PC-9 (cell line): ENCODE results near the gene TIGD7. TPM values are rescaled to one million over a fixed set of nuclear protein-coding genes. Genes with fewer than 3 reads are reported as not detected.

Experiments used
- BruUV-seq: library from RNA; stranded (reverse); fragments of 400-500 nt; replicated peaks from 2 replicates; lab custom pipeline; 2021; lab: Mats Ljungman, UMichigan
- CTCF ChIA-PET: fragments of 300-600 bp; sonication (Branson Sonifier 250); formaldehyde crosslinking; loops from one replicate; lab custom pipeline; 2022; ENCODE audit warnings: antibody characterized with exemption; lab: Charles Lee
- POLR2A ChIA-PET: fragments of 300-600 bp; sonication (Branson Sonifier 250); formaldehyde crosslinking; loops from one replicate; lab custom pipeline; 2022; ENCODE audit warnings: antibody characterized with exemption; ENCODE audit not compliant: unreplicated experiment; lab: Charles Lee
- DNase-seq, 2 experiments: peaks; one replicate each; pipeline versions ENCODE4 v3.0.0 to v3.0.0-alpha.2; 2015 to 2022; ENCODE audit warnings: mixed read lengths in 1 of 2
- H2AFZ ChIP-seq: fragments of 200-600 bp; sonication (generic); 2 replicates; pipeline ENCODE4 v1.8.1; 2017; ENCODE audit warnings: antibody characterized with exemption
- H3F3A ChIP-seq: fragments of 200-600 bp; sonication (generic); 2 replicates; pipeline ENCODE4 v1.8.1; 2017; ENCODE audit warnings: antibody characterized with exemption, mild to moderate bottlenecking, low read depth; ENCODE audit not compliant: insufficient read depth
- H3K27ac ChIP-seq: fragments of 200-600 bp; sonication (generic); 2 replicates; pipeline ENCODE4 v1.6.1; 2016; ENCODE audit warnings: mixed run types
- H3K27me3 ChIP-seq: fragments of 200-600 bp; sonication (generic); 2 replicates; pipeline ENCODE4 v1.6.1; 2016; ENCODE audit warnings: low read depth, mixed run types; ENCODE audit not compliant: insufficient read depth
- H3K36me3 ChIP-seq: fragments of 200-600 bp; sonication (generic); 2 replicates; pipeline ENCODE4 v1.6.1; 2016; ENCODE audit warnings: low read depth, mixed run types
- H3K4me1 ChIP-seq: fragments of 200-600 bp; sonication (generic); replicated peaks from 2 replicates; pipeline ENCODE4 v1.6.1; 2016; ENCODE audit warnings: mixed run types; ENCODE audit not compliant: insufficient read depth
- H3K4me2 ChIP-seq: fragments of 200-600 bp; sonication (generic); 2 replicates; pipeline ENCODE4 v1.6.1; 2017; ENCODE audit warnings: mixed run types
- H3K4me3 ChIP-seq: fragments of 200-600 bp; sonication (generic); 2 replicates; pipeline ENCODE4 v1.6.1; 2016; ENCODE audit warnings: mixed run types
- H3K79me2 ChIP-seq: fragments of 200-600 bp; sonication (generic); 2 replicates; pipeline ENCODE4 v1.6.1; 2017; ENCODE audit warnings: low read depth, mixed run types
- H3K9me2 ChIP-seq: fragments of 200-600 bp; sonication (generic); 2 replicates; pipeline ENCODE4 v1.8.1; 2017; ENCODE audit warnings: mild to moderate bottlenecking; ENCODE audit not compliant: insufficient read depth
- H3K9me3 ChIP-seq: fragments of 200-600 bp; sonication (generic); 2 replicates; pipeline ENCODE4 v1.8.1; 2016; ENCODE audit warnings: low read depth; ENCODE audit not compliant: insufficient read depth
- H4K20me1 ChIP-seq: fragments of 200-600 bp; sonication (generic); 2 replicates; pipeline ENCODE4 v1.8.1; 2017; ENCODE audit not compliant: insufficient read depth
- EZH2 ChIP-seq: fragments of 200-600 bp; sonication (generic); IDR thresholded peaks from 2 replicates; pipeline ENCODE4 v1.8.0; 2017; ENCODE audit warnings: antibody characterized with exemption, low read depth
- intact Hi-C: fragments of 100-400 bp; cut with micrococcal nuclease; formaldehyde crosslinking; loops from one replicate; pipeline ENCODE4 v1.10.0; 2022; ENCODE audit not compliant: unreplicated experiment
- total RNA-seq: library from RNA; stranded (reverse); gene quantifications from 2 replicates; pipeline ENCODE4 v1.2.3, GENCODE V29; 2021
- TF ChIP-seq, protein P1 (sequence below): fragments of 200-600 bp; sonication (generic); conservative IDR thresholded peaks from 2 replicates; pipeline ENCODE4 v1.6.1; 2017; ENCODE audit warnings: mixed run types, antibody characterized with exemption, mild to moderate bottlenecking, moderate library complexity

Gene TIGD7
- total RNA-seq, 1 experiment from 2014 or later, result 8.7 TPM

DNA sequence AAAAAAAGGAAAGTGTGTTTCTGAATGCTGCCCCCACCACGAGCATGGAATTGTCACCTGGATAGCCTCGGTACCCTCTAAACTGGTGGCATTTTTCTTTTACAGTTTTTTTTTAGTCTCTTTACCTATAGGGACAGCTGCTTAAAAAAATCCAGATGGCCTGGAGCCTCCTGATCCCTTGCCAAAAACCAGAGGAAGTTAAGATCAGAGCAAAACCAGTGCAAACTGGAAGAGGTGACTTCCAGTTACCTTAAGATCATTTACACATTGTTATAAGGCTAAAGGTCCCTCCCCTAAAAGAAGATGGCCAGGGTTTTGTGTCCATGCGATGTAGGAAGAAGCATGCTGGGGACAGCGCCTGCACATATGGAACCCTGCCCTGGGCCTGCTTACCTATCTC, 52.3 kb downstream of the TIGD7 start:
- Histone ChIP-seq H3K9me2 (no peaks in the 10 kb centered on the region), H3K4me2 (no peak overlapping the region), H3K4me1 (no peaks in the 10 kb centered on the region), H3K9me3 (no peaks in the 10 kb centered on the region), H4K20me1 (no peaks in the 10 kb centered on the region), H3K27me3 (0 out of 2 replicates have a peak, but pooled peaks cover 5% of the 10 kb centered on the region), H3K27ac (no peak overlapping the region), H3K79me2 (no peaks in the 10 kb centered on the region), H3F3A (no peaks in the 10 kb centered on the region), H3K36me3 (no peaks in the 10 kb centered on the region), H3K4me3 (no peak overlapping the region), H2AFZ (no peak overlapping the region)
- TF ChIP-seq, protein P1, sequence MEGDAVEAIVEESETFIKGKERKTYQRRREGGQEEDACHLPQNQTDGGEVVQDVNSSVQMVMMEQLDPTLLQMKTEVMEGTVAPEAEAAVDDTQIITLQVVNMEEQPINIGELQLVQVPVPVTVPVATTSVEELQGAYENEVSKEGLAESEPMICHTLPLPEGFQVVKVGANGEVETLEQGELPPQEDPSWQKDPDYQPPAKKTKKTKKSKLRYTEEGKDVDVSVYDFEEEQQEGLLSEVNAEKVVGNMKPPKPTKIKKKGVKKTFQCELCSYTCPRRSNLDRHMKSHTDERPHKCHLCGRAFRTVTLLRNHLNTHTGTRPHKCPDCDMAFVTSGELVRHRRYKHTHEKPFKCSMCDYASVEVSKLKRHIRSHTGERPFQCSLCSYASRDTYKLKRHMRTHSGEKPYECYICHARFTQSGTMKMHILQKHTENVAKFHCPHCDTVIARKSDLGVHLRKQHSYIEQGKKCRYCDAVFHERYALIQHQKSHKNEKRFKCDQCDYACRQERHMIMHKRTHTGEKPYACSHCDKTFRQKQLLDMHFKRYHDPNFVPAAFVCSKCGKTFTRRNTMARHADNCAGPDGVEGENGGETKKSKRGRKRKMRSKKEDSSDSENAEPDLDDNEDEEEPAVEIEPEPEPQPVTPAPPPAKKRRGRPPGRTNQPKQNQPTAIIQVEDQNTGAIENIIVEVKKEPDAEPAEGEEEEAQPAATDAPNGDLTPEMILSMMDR, result no peak
- no peak for TF ChIP-seq EZH2
- POLR2A ChIA-PET, result no interaction called here
- CTCF ChIA-PET, result interaction anchor here (0.6 to 0.7 kb wide), 2 partner anchors 33 to 148 kb away, joined by 4 to 5 read pairs; no protein-coding TSS in a partner anchor
- intact Hi-C loops, result no loop called here
- DNase-seq, result no peak
- BruUV-seq, result no TSS peak

DNA sequence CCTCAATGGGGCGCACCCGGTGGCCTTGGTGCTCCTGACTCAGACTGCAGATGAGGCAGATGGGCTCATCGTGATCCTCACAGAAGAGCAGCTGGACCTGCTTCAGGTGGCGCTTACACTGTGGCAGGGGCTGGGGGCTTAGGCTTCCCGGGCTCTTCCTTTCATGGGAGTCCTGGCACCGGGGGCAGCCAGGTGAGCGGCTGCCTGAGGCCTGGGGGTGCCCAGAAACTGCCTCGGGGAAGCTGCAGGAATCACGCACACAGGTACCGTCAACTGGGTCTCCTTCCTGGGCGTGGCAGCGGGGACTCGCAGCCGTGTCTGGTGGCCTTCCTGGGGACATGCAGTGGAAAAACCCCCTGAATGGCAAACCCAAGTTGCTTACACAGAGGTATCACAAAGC, 55.8 kb downstream of the TIGD7 start:
- Histone ChIP-seq H3K27ac (no peak overlapping the region), H4K20me1 (no peaks in the 10 kb centered on the region), H3K9me3 (no peaks in the 10 kb centered on the region), H2AFZ (no peak overlapping the region), H3K4me1 (no peaks in the 10 kb centered on the region), H3F3A (no peaks in the 10 kb centered on the region), H3K9me2 (no peaks in the 10 kb centered on the region), H3K4me2 (no peak overlapping the region), H3K27me3 (0 out of 2 replicates have a peak, but pooled peaks cover 5% of the 10 kb centered on the region), H3K36me3 (no peaks in the 10 kb centered on the region), H3K79me2 (no peaks in the 10 kb centered on the region), H3K4me3 (no peak overlapping the region)
- ChIA-PET CTCF (no interaction called here), POLR2A (no interaction called here)
- intact Hi-C loops, result no loop called here
- no peak for DNase-seq
- TF ChIP-seq, protein P1, result no peak
- no peak for TF ChIP-seq EZH2
- BruUV-seq, result no TSS peak

DNA sequence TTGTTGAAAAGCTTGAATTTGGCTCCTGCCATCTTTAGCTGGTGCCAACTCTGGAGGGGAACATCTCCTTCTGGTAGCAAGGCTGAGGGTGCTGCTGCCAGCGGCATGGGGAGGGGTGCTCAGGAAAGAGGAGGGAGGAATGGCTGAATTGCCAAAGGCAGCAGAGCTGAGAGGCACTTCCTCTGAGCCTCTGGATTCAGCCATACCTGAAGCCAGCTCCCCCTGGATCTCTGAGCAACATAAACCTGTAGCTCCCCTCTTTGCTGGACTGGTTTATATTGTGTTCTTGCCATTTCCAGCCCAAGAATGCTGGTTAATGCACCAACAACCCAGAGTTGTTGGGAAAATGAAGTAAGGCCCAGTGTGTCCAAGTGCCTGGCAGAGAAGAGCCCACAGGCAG, 56.2 kb downstream of the TIGD7 start:
- no peak overlapping the region for H3K4me2 ChIP-seq
- H3K27ac ChIP-seq, result no peak overlapping the region
- ChIA-PET CTCF (no interaction called here), POLR2A (no interaction called here)
- H3K4me1 ChIP-seq, result 0 out of 2 replicates have a peak, but pooled peaks cover 1% of the 10 kb centered on the region
- no peaks in the 10 kb centered on the region for H3K9me3 ChIP-seq
- no peaks in the 10 kb centered on the region for H3K36me3 ChIP-seq
- intact Hi-C loops, result no loop called here
- no peak overlapping the region for H3K4me3 ChIP-seq
- H3F3A ChIP-seq, result no peaks in the 10 kb centered on the region
- no peak for TF ChIP-seq EZH2
- TF ChIP-seq, protein P1, result no peak
- H3K79me2 ChIP-seq, result no peaks in the 10 kb centered on the region
- H3K9me2 ChIP-seq, result no peaks in the 10 kb centered on the region
- BruUV-seq, result no TSS peak
- H4K20me1 ChIP-seq, result no peaks in the 10 kb centered on the region
- DNase-seq, result no peak
- no peak overlapping the region for H2AFZ ChIP-seq
- H3K27me3 ChIP-seq, result 0 out of 2 replicates have a peak, but pooled peaks cover 5% of the 10 kb centered on the region

Other genes with a start within 250 kb of the TIGD7 start
- 1.5 and 2.2 TPM in 2 replicates for gene IL32, start 239.8 kb downstream of the TIGD7 start, total RNA-seq
- gene ZSCAN10, start 206.1 kb downstream of the TIGD7 start, total RNA-seq, result 0.23 TPM in 1 of 2 replicates, not detected in the other
- 17.4 and 18.0 TPM in 2 replicates for gene ZNF205, start 192.8 kb downstream of the TIGD7 start, total RNA-seq
- gene ZNF213, start 170.4 kb downstream of the TIGD7 start, total RNA-seq, result 15.9 and 17.7 TPM in 2 replicates
- gene OR1F1, start 117.2 kb downstream of the TIGD7 start, total RNA-seq, result 1.2 and 1.4 TPM in 2 replicates
- 12.1 and 13.2 TPM in 2 replicates for gene ZNF200, start 70.3 kb downstream of the TIGD7 start, total RNA-seq
- not detected in 2 replicates for gene MEFV, start 48.8 kb downstream of the TIGD7 start, total RNA-seq
- 36.8 and 49.8 TPM in 2 replicates for gene ZNF263, start 21.9 kb downstream of the TIGD7 start, total RNA-seq
- gene ZNF75A, start 67 bp upstream of the TIGD7 start, total RNA-seq, result 32.2 and 35.2 TPM in 2 replicates
- gene OR2C1, start 50.5 kb upstream of the TIGD7 start, total RNA-seq, result not detected in 2 replicates
- 15.5 and 16.4 TPM in 2 replicates for gene ZSCAN32, start 95.6 kb upstream of the TIGD7 start, total RNA-seq
- gene ZNF174, start 95.8 kb upstream of the TIGD7 start, total RNA-seq, result 12.1 and 13.2 TPM in 2 replicates
- 1.5 and 1.8 TPM in 2 replicates for gene ZNF597, start 138.1 kb upstream of the TIGD7 start, total RNA-seq
- 57.5 and 58.7 TPM in 2 replicates for gene NAA60, start 138.2 kb upstream of the TIGD7 start, total RNA-seq
- gene C16orf90, start 190.1 kb upstream of the TIGD7 start, total RNA-seq, result not detected in 2 replicates
- 47.0 and 61.4 TPM in 2 replicates for gene CLUAP1, start 195.6 kb upstream of the TIGD7 start, total RNA-seq